H1 (cell line): ENCODE results near the gene TIMM8A.

Experiments
- CTCF ChIP-seq, 3 experiments: IDR thresholded peaks; 1 replicate in 2 of 3; 2 replicates in 1 of 3; pipeline versions ENCODE4 v1.5.1 to v1.6.1; 2011; ENCODE audit warnings: low read length in 3 of 3, mild to moderate bottlenecking in 3 of 3, inconsistent platforms in 2 of 3, low read depth in 1 of 3, moderate library complexity in 1 of 3; ENCODE audit not compliant: insufficient read depth in 1 of 3; ENCODE audit errors: control extremely low read depth in 1 of 3
- FOSL1 ChIP-seq: IDR thresholded peaks from 2 replicates; pipeline ENCODE4 v1.6.1; 2011; ENCODE audit warnings: mild to moderate bottlenecking, low read depth, low read length, moderate library complexity; ENCODE audit not compliant: insufficient read depth
- POLR2AphosphoS5 ChIP-seq: IDR thresholded peaks from 2 replicates; pipeline ENCODE4 v1.6.1; 2011; ENCODE audit warnings: low read depth, low read length
- TAF1 ChIP-seq: IDR thresholded peaks from 2 replicates; pipeline ENCODE4 v1.6.1; 2011; ENCODE audit warnings: mild to moderate bottlenecking, low read depth, low read length
- TBP ChIP-seq: IDR thresholded peaks from 2 replicates; pipeline ENCODE4 v1.6.1; 2011; ENCODE audit warnings: low read depth, low read length, improper control_type of control experiment

GRCh38 chrX:101348452-101349192, at the start of gene TIMM8A:
- TF ChIP-seq POLR2AphosphoS5 (peak; percentile 73), TAF1 (peak; percentile 61; the same call in 1 of the 2 replicates), CTCF (IDR thresholded peaks at IDR 0.05; ENCODE audit: control extremely low read depth in 1 of 3, insufficient read depth in 1 of 3, low read depth in 1 of 3, low read length in 3 of 3) (no peak), FOSL1 (no peak), TBP (peak; percentile 52)
